GM12801 (cell line): ENCODE measurements around the gene PREX1.

ENCODE experiments used
- TF ChIP-seq, protein P1 (sequence below): IDR thresholded peaks from one replicate; pipeline ENCODE4 v1.5.1; 2011; ENCODE audit warnings: control low read depth; ENCODE audit not compliant: insufficient read length; ENCODE audit errors: extremely low read depth

PREX1 gene

DNA sequence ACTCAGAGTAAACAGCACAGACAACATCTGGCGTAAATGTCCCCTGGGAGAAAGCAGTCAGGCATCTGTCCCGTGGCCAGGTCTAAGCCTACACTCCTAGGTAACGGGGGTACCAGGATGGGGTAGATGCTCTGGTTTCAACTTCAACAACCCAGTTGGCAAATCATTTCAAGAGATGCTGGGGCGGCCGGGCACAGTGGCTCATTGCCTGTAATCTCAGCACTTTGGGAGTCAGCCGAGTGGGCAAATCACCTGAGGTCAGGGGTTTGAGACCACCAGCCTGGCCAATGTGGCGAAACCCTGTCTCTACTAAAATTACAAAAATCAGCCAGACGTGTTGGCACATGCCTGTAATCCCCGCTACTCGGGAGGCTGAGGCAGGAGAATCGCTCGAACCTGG is 12.3 kb downstream of the PREX1 start:
- TF ChIP-seq, protein P1, sequence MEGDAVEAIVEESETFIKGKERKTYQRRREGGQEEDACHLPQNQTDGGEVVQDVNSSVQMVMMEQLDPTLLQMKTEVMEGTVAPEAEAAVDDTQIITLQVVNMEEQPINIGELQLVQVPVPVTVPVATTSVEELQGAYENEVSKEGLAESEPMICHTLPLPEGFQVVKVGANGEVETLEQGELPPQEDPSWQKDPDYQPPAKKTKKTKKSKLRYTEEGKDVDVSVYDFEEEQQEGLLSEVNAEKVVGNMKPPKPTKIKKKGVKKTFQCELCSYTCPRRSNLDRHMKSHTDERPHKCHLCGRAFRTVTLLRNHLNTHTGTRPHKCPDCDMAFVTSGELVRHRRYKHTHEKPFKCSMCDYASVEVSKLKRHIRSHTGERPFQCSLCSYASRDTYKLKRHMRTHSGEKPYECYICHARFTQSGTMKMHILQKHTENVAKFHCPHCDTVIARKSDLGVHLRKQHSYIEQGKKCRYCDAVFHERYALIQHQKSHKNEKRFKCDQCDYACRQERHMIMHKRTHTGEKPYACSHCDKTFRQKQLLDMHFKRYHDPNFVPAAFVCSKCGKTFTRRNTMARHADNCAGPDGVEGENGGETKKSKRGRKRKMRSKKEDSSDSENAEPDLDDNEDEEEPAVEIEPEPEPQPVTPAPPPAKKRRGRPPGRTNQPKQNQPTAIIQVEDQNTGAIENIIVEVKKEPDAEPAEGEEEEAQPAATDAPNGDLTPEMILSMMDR = no peak

DNA sequence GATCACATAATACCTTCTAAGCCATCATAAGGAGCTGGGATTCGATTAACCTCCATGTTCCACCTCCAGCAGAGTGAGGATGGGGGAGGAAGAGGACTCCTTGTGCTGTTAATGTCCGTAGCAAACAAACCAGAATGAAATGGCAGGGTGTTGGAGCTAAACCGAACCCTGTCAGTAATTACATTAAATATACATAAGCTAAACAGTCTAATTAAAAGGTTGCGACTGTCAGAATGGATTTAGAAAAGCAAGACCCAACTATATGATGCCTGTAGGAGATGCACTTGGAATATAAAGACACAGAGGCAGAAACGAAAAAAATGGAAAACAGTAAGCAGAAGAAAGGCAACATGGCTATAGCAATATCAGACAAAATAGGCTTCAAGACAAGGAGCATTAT is 13.2 kb downstream of the PREX1 start:
- TF ChIP-seq, protein P1 = no peak

DNA sequence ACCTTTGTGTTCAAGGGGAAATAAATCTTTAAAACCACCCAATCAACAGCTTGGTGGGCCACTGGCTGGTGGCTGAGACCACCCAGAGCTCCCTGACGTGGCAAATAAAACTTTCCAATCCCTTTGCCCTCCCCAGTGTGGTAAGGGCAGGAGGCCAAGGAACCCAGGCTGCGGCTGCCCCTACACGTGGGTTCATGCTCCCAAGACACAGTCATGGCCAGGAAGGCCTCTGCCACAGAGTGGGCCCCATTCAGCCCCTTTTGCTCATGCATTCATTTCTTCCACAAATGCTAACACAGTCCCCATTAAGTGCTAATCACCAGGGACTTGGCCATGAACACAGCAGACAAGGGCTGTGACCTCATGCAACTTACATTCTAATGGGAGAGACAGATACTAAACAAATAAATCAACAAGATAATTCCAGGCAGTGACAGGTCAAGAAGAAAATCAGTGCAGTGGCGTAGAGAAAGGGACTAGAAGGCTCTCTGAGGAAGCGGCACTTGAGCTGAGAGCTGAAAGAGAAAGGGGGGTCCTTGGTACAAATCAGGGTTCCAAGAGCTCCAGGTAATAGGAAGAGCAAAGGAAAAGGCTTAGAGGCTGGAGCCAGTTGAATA is 13.8 kb downstream of the PREX1 start:
- TF ChIP-seq, protein P1 = no peak

DNA sequence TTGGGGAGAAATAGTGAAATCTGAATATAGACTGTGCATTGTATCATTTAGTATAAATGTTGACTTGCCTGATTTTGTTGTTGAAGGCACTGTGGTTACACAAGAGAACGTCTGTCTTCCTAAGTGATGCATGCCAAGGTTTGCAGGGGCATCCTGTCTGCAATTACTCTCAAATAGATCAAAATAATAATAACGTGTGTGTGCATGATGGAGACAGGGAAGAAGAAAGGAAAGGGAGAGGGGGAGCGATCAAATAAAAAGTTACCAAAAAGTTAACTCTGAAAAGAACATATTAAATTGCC is 14.4 kb downstream of the PREX1 start:
- TF ChIP-seq, protein P1 = no peak

DNA sequence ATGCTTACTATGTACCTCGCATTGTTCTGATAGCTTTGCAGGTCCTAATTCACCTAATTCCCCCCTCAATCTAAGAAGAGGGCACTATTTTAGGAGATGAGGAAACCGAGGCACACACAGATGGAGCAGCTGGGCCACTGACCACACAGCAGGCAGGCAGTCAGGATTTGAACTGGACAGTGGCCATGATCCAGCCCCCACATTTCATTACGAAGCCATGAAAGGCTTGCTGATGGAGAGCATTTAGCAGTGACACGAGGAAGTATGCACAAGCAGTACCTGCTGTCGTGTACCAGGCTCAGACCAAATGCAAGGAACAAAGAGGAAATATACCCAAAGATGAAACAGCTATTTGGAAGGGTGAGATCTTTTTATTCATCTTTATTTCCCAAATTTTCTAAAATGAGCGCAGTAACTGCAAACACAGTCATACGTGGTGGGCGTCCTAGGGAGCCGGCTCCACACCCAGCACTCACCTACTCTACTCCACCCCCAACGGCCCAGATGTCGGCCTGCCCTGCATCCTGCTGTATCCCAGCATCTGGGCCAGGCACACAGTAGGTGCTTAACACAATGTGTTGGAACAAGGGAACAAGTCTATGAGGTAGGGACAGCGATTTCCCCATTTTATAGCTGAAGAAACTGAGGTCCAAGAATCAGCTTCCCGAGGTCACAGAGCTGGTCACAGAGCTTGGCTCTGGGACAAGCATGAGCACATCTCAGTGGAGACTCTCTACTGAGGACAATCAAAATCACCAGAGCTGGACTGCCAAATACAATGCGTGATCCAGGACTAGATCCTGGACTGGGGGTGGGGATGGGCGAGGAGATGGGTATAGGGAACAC is 15.0 kb downstream of the PREX1 start:
- TF ChIP-seq, protein P1 = no peak

DNA sequence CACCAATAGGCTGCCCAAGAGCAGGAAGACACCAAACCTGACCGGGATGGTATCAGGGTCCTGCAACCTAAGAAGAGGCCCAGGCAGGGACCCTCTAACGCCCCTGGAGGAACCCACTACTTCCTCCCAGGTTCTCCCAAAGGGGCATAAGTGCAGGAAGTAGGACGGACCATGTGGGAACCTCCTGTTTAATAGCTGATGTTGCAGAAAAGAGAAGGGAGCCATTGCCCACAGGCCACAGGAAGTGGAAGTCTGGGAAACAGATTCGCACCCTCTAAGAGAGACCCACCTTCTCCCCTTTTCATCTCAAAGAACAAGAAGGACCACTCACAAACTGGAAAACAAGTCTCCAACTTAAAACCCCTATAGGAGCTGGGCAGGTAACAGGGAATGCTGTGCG is 18.1 kb downstream of the PREX1 start:
- TF ChIP-seq, protein P1 = no peak

DNA sequence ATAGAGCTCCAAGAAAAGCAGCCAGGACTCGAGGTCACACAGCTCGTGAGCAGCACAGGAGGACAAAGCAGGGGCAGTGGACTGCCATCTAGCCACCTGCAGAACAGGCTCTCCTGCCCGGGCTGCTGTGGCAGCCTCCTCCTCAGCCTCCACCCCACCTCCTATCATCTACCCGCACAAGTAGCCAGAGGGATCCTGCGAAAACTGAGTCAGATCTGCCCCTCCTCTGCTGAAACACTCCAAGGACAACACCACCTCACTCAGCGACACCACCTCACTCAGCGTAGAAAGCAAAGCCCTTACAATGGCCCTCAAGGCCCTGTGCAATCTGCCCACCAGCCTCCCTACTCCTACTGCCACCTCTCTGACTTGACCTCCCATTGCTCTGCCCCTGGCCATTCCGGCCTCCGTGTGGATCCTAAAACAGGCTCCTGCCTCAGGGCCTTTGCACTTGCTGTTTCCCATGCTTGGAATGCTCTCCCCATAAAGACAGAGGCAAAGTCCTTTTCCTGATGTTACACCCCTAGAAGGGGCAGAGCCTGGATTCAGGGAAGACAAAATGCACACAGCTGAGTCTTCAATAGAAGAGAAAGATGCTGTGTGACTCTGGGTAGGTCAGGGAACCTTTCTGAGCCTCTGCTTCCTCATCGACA is 19.3 kb downstream of the PREX1 start:
- TF ChIP-seq, protein P1 = no peak
